Fibroblast of villous mesenchyme (primary cell): ENCODE results near the gene WNK2. TPM values are rescaled to one million over a fixed set of nuclear protein-coding genes. Genes with fewer than 3 reads are reported as not detected.

Experiments
- DNase-seq: peaks from one replicate; pipeline ENCODE4 v3.0.0-alpha.2; 2010; ENCODE audit warnings: low read depth
- H3K4me3 ChIP-seq: 2 replicates; pipeline ENCODE4 v1.5.1; 2011; ENCODE audit warnings: low read depth, mild to moderate bottlenecking, low read length
- CTCF ChIP-seq: IDR thresholded peaks from 2 replicates; pipeline ENCODE4 v1.5.1; 2012; ENCODE audit warnings: low read depth, mild to moderate bottlenecking, low read length; ENCODE audit not compliant: insufficient read depth
- total RNA-seq: library from RNA; depleted of rRNA; stranded (reverse); fragments of >200 nt; gene quantifications from 2 replicates; pipeline ENCODE4 v1.2.3, GENCODE V29; 2012

Gene WNK2
- total RNA-seq, 1 donor = not detected

GRCh38 chr9:93191354-93191660 is 7.4 kb downstream of the WNK2 start:
- no peak for TF ChIP-seq CTCF
- H3K4me3 ChIP-seq = no peak overlapping the region
- DNase-seq = no peak

- no peak for DNase-seq
- H3K4me3 ChIP-seq = no peak overlapping the region
- no peak for TF ChIP-seq CTCF
Measured at GRCh38 chr9:93192721-93193387, 8.9 kb downstream of the WNK2 start.

- no peak for TF ChIP-seq CTCF
- no peak for DNase-seq
- no peak overlapping the region for H3K4me3 ChIP-seq
Measured at GRCh38 chr9:93193388-93194220, 9.7 kb downstream of the WNK2 start.

- H3K4me3 ChIP-seq = no peak overlapping the region
- no peak for TF ChIP-seq CTCF
- DNase-seq = no peak
Measured at GRCh38 chr9:93194221-93194625, 10.3 kb downstream of the WNK2 start.

GRCh38 chr9:93194641-93195040 is 10.7 kb downstream of the WNK2 start:
- DNase-seq = no peak
- no peak for TF ChIP-seq CTCF
- no peak overlapping the region for H3K4me3 ChIP-seq

GRCh38 chr9:93196096-93197055 is 12.4 kb downstream of the WNK2 start:
- DNase-seq = no peak
- TF ChIP-seq CTCF = no peak
- H3K4me3 ChIP-seq = no peak overlapping the region
